ENCODE data around the gene PSMC1.

PSMC1 gene

DNA sequence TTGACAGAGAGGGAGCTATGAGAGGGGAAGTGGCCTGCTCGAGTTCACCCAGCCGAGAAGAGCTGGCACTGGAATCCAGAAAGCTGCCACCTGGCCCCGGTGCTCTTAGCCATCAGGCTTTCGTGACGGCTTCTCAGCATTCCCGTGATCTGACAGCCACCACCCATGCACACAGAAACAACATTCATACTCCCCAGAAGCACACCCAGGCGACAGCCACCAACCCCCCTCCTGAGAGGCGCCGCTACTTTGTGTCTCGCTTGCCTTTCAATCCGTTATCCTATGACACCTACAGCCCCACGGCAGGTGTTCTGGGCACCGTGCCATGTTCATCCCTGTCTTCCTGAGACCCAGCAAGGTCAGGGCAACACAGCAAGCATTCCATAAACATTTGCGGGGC is 31.4 kb downstream of the PSMC1 start:
- no peaks in the 10 kb centered on the region for H3K79me2 ChIP-seq (ENCODE audit: insufficient read depth, low read length)
- H3K27me3 ChIP-seq (ENCODE audit: low read length): no peaks in the 10 kb centered on the region
- no peak overlapping the region for H3K27ac ChIP-seq (ENCODE audit: low read depth, low read length)
- no peaks in the 10 kb centered on the region for H3F3A ChIP-seq (ENCODE audit: insufficient read depth)
- no peak overlapping the region for H3K4me3 ChIP-seq (ENCODE audit: insufficient read depth, low read length, poor library complexity, severe bottlenecking)
- H4K20me1 ChIP-seq (ENCODE audit: low read depth, low read length): no peaks in the 10 kb centered on the region
- no peaks in the 10 kb centered on the region for H3K9me3 ChIP-seq (ENCODE audit: insufficient read depth, low read length)
- no peak overlapping the region for H3K9ac ChIP-seq (ENCODE audit: low read length)
- no peak for TF ChIP-seq EZH2phosphoT487 (conservative IDR thresholded peaks at IDR 0.05; ENCODE audit: low read length)
- TF ChIP-seq, protein P1, sequence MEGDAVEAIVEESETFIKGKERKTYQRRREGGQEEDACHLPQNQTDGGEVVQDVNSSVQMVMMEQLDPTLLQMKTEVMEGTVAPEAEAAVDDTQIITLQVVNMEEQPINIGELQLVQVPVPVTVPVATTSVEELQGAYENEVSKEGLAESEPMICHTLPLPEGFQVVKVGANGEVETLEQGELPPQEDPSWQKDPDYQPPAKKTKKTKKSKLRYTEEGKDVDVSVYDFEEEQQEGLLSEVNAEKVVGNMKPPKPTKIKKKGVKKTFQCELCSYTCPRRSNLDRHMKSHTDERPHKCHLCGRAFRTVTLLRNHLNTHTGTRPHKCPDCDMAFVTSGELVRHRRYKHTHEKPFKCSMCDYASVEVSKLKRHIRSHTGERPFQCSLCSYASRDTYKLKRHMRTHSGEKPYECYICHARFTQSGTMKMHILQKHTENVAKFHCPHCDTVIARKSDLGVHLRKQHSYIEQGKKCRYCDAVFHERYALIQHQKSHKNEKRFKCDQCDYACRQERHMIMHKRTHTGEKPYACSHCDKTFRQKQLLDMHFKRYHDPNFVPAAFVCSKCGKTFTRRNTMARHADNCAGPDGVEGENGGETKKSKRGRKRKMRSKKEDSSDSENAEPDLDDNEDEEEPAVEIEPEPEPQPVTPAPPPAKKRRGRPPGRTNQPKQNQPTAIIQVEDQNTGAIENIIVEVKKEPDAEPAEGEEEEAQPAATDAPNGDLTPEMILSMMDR (IDR thresholded peaks at IDR 0.05; ENCODE audit: insufficient read depth, low read length, poor library complexity, severe bottlenecking): no peak
- no peaks in the 10 kb centered on the region for H3K9me2 ChIP-seq (replicated peaks; ENCODE audit: insufficient read depth, low read length)
- H2AFZ ChIP-seq (ENCODE audit: low read depth, low read length, severe bottlenecking): no peak overlapping the region
- no peak overlapping the region for H3K4me2 ChIP-seq (ENCODE audit: low read depth, low read length, poor library complexity, severe bottlenecking)
- H3K36me3 ChIP-seq (ENCODE audit: low read length): no peaks in the 10 kb centered on the region

- Histone ChIP-seq H3K36me3 (ENCODE audit: low read length) (no peaks in the 10 kb centered on the region; the same call in 1 of the 2 replicates), H3K9ac (ENCODE audit: low read length) (no peak overlapping the region), H3K4me2 (ENCODE audit: low read depth, low read length, poor library complexity, severe bottlenecking) (no peak overlapping the region), H3K4me3 (ENCODE audit: insufficient read depth, low read length, poor library complexity, severe bottlenecking) (no peak overlapping the region), H3K9me2 (replicated peaks; ENCODE audit: insufficient read depth, low read length) (no peaks in the 10 kb centered on the region), H3F3A (ENCODE audit: insufficient read depth) (no peaks in the 10 kb centered on the region), H3K27ac (ENCODE audit: low read depth, low read length) (no peak overlapping the region), H4K20me1 (ENCODE audit: low read depth, low read length) (no peaks in the 10 kb centered on the region), H3K79me2 (ENCODE audit: insufficient read depth, low read length) (no peaks in the 10 kb centered on the region), H3K27me3 (ENCODE audit: low read length) (no peaks in the 10 kb centered on the region), H3K9me3 (ENCODE audit: insufficient read depth, low read length) (no peaks in the 10 kb centered on the region), H2AFZ (ENCODE audit: low read depth, low read length, severe bottlenecking) (no peak overlapping the region)
- TF ChIP-seq, protein P1 (IDR thresholded peaks at IDR 0.05; ENCODE audit: insufficient read depth, low read length, poor library complexity, severe bottlenecking): no peak
- no peak for TF ChIP-seq EZH2phosphoT487 (conservative IDR thresholded peaks at IDR 0.05; ENCODE audit: low read length)
Measured at GRCh38 chr14:90288651-90289355, 32.5 kb downstream of the PSMC1 start.

DNA sequence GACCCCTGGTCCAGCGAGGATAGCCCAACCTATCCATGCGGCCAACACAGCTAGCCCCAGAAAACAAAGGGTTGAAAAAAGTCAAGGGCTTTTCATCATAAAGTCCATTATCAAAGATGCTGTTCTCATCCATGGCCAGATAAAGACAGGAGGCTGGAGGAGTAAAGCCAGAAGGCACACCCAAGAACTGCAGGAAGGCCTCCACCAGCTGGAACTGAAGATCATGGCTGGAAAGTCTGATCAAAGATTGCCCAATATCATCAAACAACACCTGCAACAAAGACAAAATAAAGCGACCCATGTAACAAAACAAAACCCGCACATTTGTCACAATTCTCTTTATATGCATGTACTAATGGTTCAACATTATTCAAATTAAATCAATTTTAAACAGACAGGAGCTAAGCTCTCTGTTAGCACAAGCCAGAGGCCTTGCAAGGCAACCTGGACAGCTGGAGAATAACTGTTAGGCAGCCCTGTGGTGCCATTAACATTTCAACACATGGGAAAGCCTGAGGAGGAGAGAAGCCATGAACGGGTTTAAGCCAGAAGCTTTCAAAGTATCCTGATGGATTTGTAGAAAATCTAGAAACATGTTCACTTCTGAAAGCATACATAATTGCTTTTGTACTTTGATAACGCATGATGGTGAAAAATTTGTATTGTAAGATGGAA is 34.1 kb downstream of the PSMC1 start:
- Histone ChIP-seq H3K9me2 (replicated peaks; ENCODE audit: insufficient read depth, low read length) (no peaks in the 10 kb centered on the region), H3F3A (ENCODE audit: insufficient read depth) (no peaks in the 10 kb centered on the region), H3K27ac (ENCODE audit: low read depth, low read length) (no peak overlapping the region), H3K27me3 (ENCODE audit: low read length) (no peaks in the 10 kb centered on the region), H2AFZ (ENCODE audit: low read depth, low read length, severe bottlenecking) (no peak overlapping the region), H4K20me1 (ENCODE audit: low read depth, low read length) (no peaks in the 10 kb centered on the region), H3K36me3 (ENCODE audit: low read length) (no peaks in the 10 kb centered on the region; the same call in 1 of the 2 replicates), H3K4me2 (ENCODE audit: low read depth, low read length, poor library complexity, severe bottlenecking) (no peak overlapping the region), H3K9ac (ENCODE audit: low read length) (no peak overlapping the region), H3K9me3 (ENCODE audit: insufficient read depth, low read length) (no peaks in the 10 kb centered on the region), H3K4me3 (ENCODE audit: insufficient read depth, low read length, poor library complexity, severe bottlenecking) (no peak overlapping the region), H3K79me2 (ENCODE audit: insufficient read depth, low read length) (no peaks in the 10 kb centered on the region)
- TF ChIP-seq, protein P1 (IDR thresholded peaks at IDR 0.05; ENCODE audit: insufficient read depth, low read length, poor library complexity, severe bottlenecking): no peak
- no peak for TF ChIP-seq EZH2phosphoT487 (conservative IDR thresholded peaks at IDR 0.05; ENCODE audit: low read length)
